HepG2 (cell line): Measurements from ENCODE around the gene ADGRG4. TPM values are rescaled to one million over a fixed set of nuclear protein-coding genes. Genes with fewer than 3 reads are reported as not detected.

ENCODE experiments used
- ATAC-seq: fragments of 200-7000 bp; cut with Tn5 transposase; 3 replicates; pipeline ENCODE4 v1.9.1; 2020; ENCODE audit warnings: mild to moderate bottlenecking, moderate library complexity
- BruUV-seq: library from RNA; stranded (reverse); fragments of 400-500 nt; replicated peaks from 2 replicates; lab custom pipeline; 2021; lab: Mats Ljungman, UMichigan
- CTCF ChIA-PET: fragments of 300-600 bp; formaldehyde crosslinking; extraction: SDS; loops from one replicate; lab custom pipeline; 2021; ENCODE audit warnings: low total read pairs, inconsistent platforms, low intra/inter-chr PET ratio; lab: Yijun Ruan, JAX
- POLR2A ChIA-PET: fragments of 350-600 bp; sonication (Branson Sonifier 250); formaldehyde crosslinking; loops from one replicate; lab custom pipeline; 2020; ENCODE audit warnings: antibody characterized with exemption, inconsistent platforms; lab: Yijun Ruan, JAX
- DNase-seq: peaks from one replicate; pipeline ENCODE4 v3.0.0-alpha.2; 2015; ENCODE audit warnings: low spot score
- FAIRE-seq: peaks from 3 replicates; lab custom pipeline; 2011; peaks lifted over from hg19 to GRCh38; lab: Jason Lieb, UNC
- H2AFZ ChIP-seq: one replicate; pipeline ENCODE4 v1.6.1; 2011; ENCODE audit warnings: low read length, inconsistent platforms
- H3K27ac ChIP-seq: fragments of 300-600 bp; 3 replicates; pipeline ENCODE4 v1.8.0; 2011; ENCODE audit warnings: mixed run types, mild to moderate bottlenecking, mixed read lengths, low read length, inconsistent platforms; ENCODE audit not compliant: insufficient read depth; ENCODE audit errors: extremely low read length
- H3K27me3 ChIP-seq, 2 experiments: fragments of 200-600 bp in 1 of 2; 2 replicates in 1 of 2; 3 replicates in 1 of 2; pipeline versions ENCODE4 v1.6.0 to v1.8.0; 2011; ENCODE audit warnings: low read length in 2 of 2, mild to moderate bottlenecking in 2 of 2, moderate library complexity in 2 of 2, inconsistent platforms in 1 of 2; ENCODE audit not compliant: insufficient read depth in 2 of 2, control insufficient read depth in 1 of 2
- H3K36me3 ChIP-seq, 2 experiments: fragments of 200-600 bp in 1 of 2; replicated peaks in 1 of 2; 2 replicates in 1 of 2; 3 replicates in 1 of 2; pipeline versions ENCODE4 v1.5.1 to v1.8.0; 2011; ENCODE audit warnings: low read length in 2 of 2, inconsistent platforms in 1 of 2; ENCODE audit not compliant: insufficient read depth in 2 of 2, control insufficient read depth in 1 of 2
- H3K4me1 ChIP-seq: 2 replicates; pipeline ENCODE4 v1.5.1; 2012; ENCODE audit warnings: low read length, inconsistent platforms; ENCODE audit not compliant: insufficient read depth
- H3K4me2 ChIP-seq: 2 replicates; pipeline ENCODE4 v1.6.0; 2011; ENCODE audit warnings: low read depth, low read length, inconsistent platforms
- H3K4me3 ChIP-seq, 3 experiments: fragments of 200-600 bp in 1 of 3; sonication (generic), shearing (Covaris generic) in 1 of 3; replicated peaks in 1 of 3; 2 replicates each; pipeline ENCODE4 v1.5.1; 2011 to 2016; ENCODE audit warnings: low read length in 3 of 3, inconsistent platforms in 2 of 3, low read depth in 2 of 3, mild to moderate bottlenecking in 2 of 3, control low read depth in 1 of 3, mixed read lengths in 1 of 3; ENCODE audit not compliant: insufficient read depth in 1 of 3
- H3K79me2 ChIP-seq: one replicate; pipeline ENCODE4 v1.6.1; 2011; ENCODE audit warnings: low read length, inconsistent platforms; ENCODE audit not compliant: insufficient read depth
- H3K9ac ChIP-seq: 2 replicates; pipeline ENCODE4 v1.6.0; 2011; ENCODE audit warnings: mild to moderate bottlenecking, low read depth, low read length, inconsistent platforms; ENCODE audit not compliant: insufficient read depth
- H3K9me3 ChIP-seq: 2 replicates; pipeline ENCODE4 v1.5.1; 2012; ENCODE audit warnings: mild to moderate bottlenecking, low read length
- H4K20me1 ChIP-seq: 2 replicates; pipeline ENCODE4 v1.6.0; 2011; ENCODE audit warnings: inconsistent platforms, mild to moderate bottlenecking, low read length, moderate library complexity; ENCODE audit not compliant: insufficient read depth
- ARID5B ChIP-seq: IDR thresholded peaks from 2 replicates; pipeline ENCODE4 v1.4.0; 2020; ENCODE audit warnings: mild to moderate bottlenecking, missing genetic modification reagents
- CCAR2 ChIP-seq: fragments of 200-400 bp; formaldehyde crosslinking; optimal IDR thresholded peaks from 2 replicates; pipeline ENCODE3; 2018; ENCODE audit warnings: low read depth, mild to moderate bottlenecking, low read length, moderate library complexity
- ELF1 ChIP-seq: sonication (generic); formaldehyde crosslinking; IDR thresholded peaks from 2 replicates; pipeline ENCODE4 v1.4.0; 2020; ENCODE audit warnings: missing genetic modification reagents
- HMGXB3 ChIP-seq: sonication (generic); formaldehyde crosslinking; IDR thresholded peaks from 2 replicates; pipeline ENCODE4 v1.4.0; 2020; ENCODE audit warnings: missing genetic modification reagents, borderline replicate concordance
- IKZF5 ChIP-seq: IDR thresholded peaks from 2 replicates; pipeline ENCODE4 v1.6.1; 2018; ENCODE audit warnings: missing genetic modification reagents, mild to moderate bottlenecking, missing compliant biosample characterization
- KMT2B ChIP-seq: IDR thresholded peaks from 2 replicates; pipeline ENCODE4 v1.6.1; 2016; ENCODE audit warnings: missing genetic modification reagents, missing compliant biosample characterization
- ZBTB43 ChIP-seq: sonication (generic); formaldehyde crosslinking; conservative IDR thresholded peaks from 2 replicates; pipeline ENCODE4 v1.4.0; 2020; ENCODE audit warnings: missing genetic modification reagents
- ZFP91 ChIP-seq: sonication (generic); formaldehyde crosslinking; IDR thresholded peaks from 2 replicates; pipeline ENCODE4 v1.9.0; 2022; ENCODE audit warnings: missing genetic modification reagents, mild to moderate bottlenecking, borderline replicate concordance
- WGBS: methylation state at CpG from one replicate; pipeline ENCODE4 v1.1.6; 2017; ENCODE audit warnings: low lambda C conversion rate; 5-methylcytosine and 5-hydroxymethylcytosine counted together
- in situ Hi-C: cut with HindIII; loops from 2 replicates; pipeline ENCODE4 v1.10.0; 2017; ENCODE audit warnings: low pct_unique_long_range_greater_than_20kb; ENCODE audit not compliant: extremely low pct_ligation_motif_present
- intact Hi-C: fragments of 100-400 bp; cut with micrococcal nuclease; formaldehyde crosslinking; loops from one replicate; pipeline ENCODE4 v1.10.0; 2022; ENCODE audit not compliant: unreplicated experiment
- polyA plus RNA-seq, 8 experiments: library from polyadenylated mRNA; depleted of rRNA in 3 of 8; stranded (reverse) in 7 of 8; unstranded in 1 of 8; fragments of >200 nt; fragmentation: Illumina TruSeq in 4 of 8; extraction: Trizol in 4 of 8; gene quantifications; 2 replicates each; pipeline versions ENCODE4 v1.2.1 to v1.2.3, GENCODE V29; 2011 to 2016; ENCODE audit warnings: low read depth in 4 of 8, missing spikeins in 1 of 8, mixed read lengths in 1 of 8; ENCODE audit not compliant: insufficient read depth in 1 of 8
- total RNA-seq, 5 experiments: library from RNA; depleted of rRNA; stranded (reverse); fragments of >200 nt; fragmentation: Illumina TruSeq; extraction: Trizol; gene quantifications; 2 replicates each; pipeline ENCODE4 v1.2.3, GENCODE V29; 2016; ENCODE audit warnings: low read depth in 1 of 5

The ADGRG4 gene
- total and polyA plus RNA-seq, 2 of the 13 experiments (the other 11 are each of a cell fraction or from before 2014, with no cell fraction given): not detected

GRCh38 chrX:136321532-136321931, 20.8 kb downstream of the ADGRG4 start:
- DNase-seq: no peak
- no peaks in the 10 kb centered on the region for H3K27me3 ChIP-seq
- no peaks in the 10 kb centered on the region for H3K36me3 ChIP-seq
- ChIA-PET CTCF (no interaction called here), POLR2A (no interaction called here)
- no peak overlapping the region for H3K4me3 ChIP-seq
- no peak overlapping the region for H3K9ac ChIP-seq
- intact Hi-C loops (no loop called here), in situ Hi-C loops (no loop called here)
- no peak for FAIRE-seq
- H3K4me2 ChIP-seq: no peak overlapping the region
- no peaks in the 10 kb centered on the region for H3K4me1 ChIP-seq
- BruUV-seq: no TSS peak
- no peaks in the 10 kb centered on the region for H3K79me2 ChIP-seq
- H4K20me1 ChIP-seq: no peaks in the 10 kb centered on the region
- no peak overlapping the region for H2AFZ ChIP-seq
- no peak for ATAC-seq
- no peaks in the 10 kb centered on the region for H3K9me3 ChIP-seq
- WGBS: 0% methylated on average over 2 of the region's 3 CpGs
- H3K27ac ChIP-seq: no peak overlapping the region
- no peak for TF ChIP-seq CCAR2
- no peak for TF ChIP-seq ZFP91 (CRISPR knock-in tag)
- TF ChIP-seq IKZF5 (CRISPR knock-in tag): no peak
- no peak for TF ChIP-seq ELF1 (CRISPR knock-in tag)
- TF ChIP-seq KMT2B (CRISPR knock-in tag): no peak
- no peak for TF ChIP-seq HMGXB3 (CRISPR knock-in tag)
- no peak for TF ChIP-seq ARID5B (CRISPR knock-in tag)
- TF ChIP-seq ZBTB43 (CRISPR knock-in tag): no peak
